CD14-positive monocyte (primary cell): ENCODE measurements around the gene CX3CR1. TPM values are rescaled to one million over a fixed set of nuclear protein-coding genes. Genes with fewer than 3 reads are reported as not detected.

ENCODE experiments used
- DNase-seq, 3 donors: peaks; one replicate each; pipeline ENCODE4 v3.0.0-alpha.2; 2011 to 2022
- H2AFZ ChIP-seq: 2 replicates; pipeline ENCODE4 v1.6.0; 2012; ENCODE audit warnings: mild to moderate bottlenecking, low read depth, low read length, inconsistent platforms; ENCODE audit not compliant: insufficient read depth, poor library complexity, severe bottlenecking
- H3K27ac ChIP-seq, 2 donors: 1 replicate in 1 of 2; 2 replicates in 1 of 2; pipeline ENCODE4 v1.5.1; 2012 to 2013; ENCODE audit warnings: low read length in 2 of 2, control low read depth in 1 of 2, inconsistent platforms in 1 of 2, low read depth in 1 of 2, mild to moderate bottlenecking in 1 of 2
- H3K27me3 ChIP-seq, 2 donors: one replicate each; pipeline versions ENCODE4 v1.6.0 to v1.6.1; 2011 to 2013; ENCODE audit warnings: low read length in 2 of 2; ENCODE audit not compliant: control insufficient read depth in 2 of 2, insufficient read depth in 2 of 2
- H3K36me3 ChIP-seq, 2 donors: replicated peaks in 1 of 2; 1 replicate in 1 of 2; 2 replicates in 1 of 2; pipeline versions ENCODE4 v1.5.1 to v1.6.1; 2012 to 2013; ENCODE audit warnings: low read length in 2 of 2, control low read depth in 1 of 2, inconsistent platforms in 1 of 2, mild to moderate bottlenecking in 1 of 2; ENCODE audit not compliant: insufficient read depth in 2 of 2, control insufficient read depth in 1 of 2
- H3K4me1 ChIP-seq, 2 donors: 1 replicate in 1 of 2; 2 replicates in 1 of 2; pipeline versions ENCODE4 v1.5.1 to v1.6.1; 2012 to 2013; ENCODE audit warnings: low read length in 2 of 2, control low read depth in 1 of 2, inconsistent platforms in 1 of 2, mild to moderate bottlenecking in 1 of 2, moderate library complexity in 1 of 2; ENCODE audit not compliant: insufficient read depth in 2 of 2, control insufficient read depth in 1 of 2
- H3K4me2 ChIP-seq: replicated peaks from 2 replicates; pipeline ENCODE3; 2012; ENCODE audit warnings: low read length, moderate library complexity, mild to moderate bottlenecking; ENCODE audit not compliant: poor library complexity, severe bottlenecking; ENCODE audit errors: extremely low read depth
- H3K4me3 ChIP-seq, 3 experiments: fragments of 200-600 bp in 1 of 3; sonication (generic) in 1 of 3; replicated peaks in 1 of 3; 1 replicate in 2 of 3; 2 replicates in 1 of 3; pipeline ENCODE4 v1.5.1; 2011 to 2013; ENCODE audit warnings: low read length in 3 of 3, mild to moderate bottlenecking in 3 of 3, control low read depth in 2 of 3, low read depth in 2 of 3, inconsistent platforms in 1 of 3, moderate library complexity in 1 of 3
- H3K79me2 ChIP-seq: 2 replicates; pipeline ENCODE4 v1.6.0; 2012; ENCODE audit warnings: mild to moderate bottlenecking, control low read depth, inconsistent platforms, low read length, moderate library complexity; ENCODE audit not compliant: insufficient read depth
- H3K9ac ChIP-seq: 2 replicates; pipeline ENCODE4 v1.6.0; 2017; ENCODE audit warnings: low read length, mild to moderate bottlenecking; ENCODE audit not compliant: insufficient read depth, poor library complexity, severe bottlenecking
- H3K9me3 ChIP-seq, 2 donors: replicated peaks in 1 of 2; 1 replicate in 1 of 2; 2 replicates in 1 of 2; pipeline versions ENCODE4 v1.5.1 to v1.6.1; 2012 to 2013; ENCODE audit warnings: low read length in 2 of 2, control low read depth in 1 of 2; ENCODE audit not compliant: control insufficient read depth in 1 of 2, insufficient read depth in 1 of 2
- H4K20me1 ChIP-seq: 2 replicates; pipeline ENCODE4 v1.6.0; 2012; ENCODE audit warnings: mild to moderate bottlenecking, low read length, control low read depth, moderate library complexity; ENCODE audit not compliant: insufficient read depth
- H3K27ac Mint-ChIP-seq, 7 donors: one replicate each; pipeline ENCODE4 v1.8.0; 2020; ENCODE audit warnings: mild to moderate bottlenecking in 7 of 7, mixed read lengths in 7 of 7, moderate library complexity in 6 of 7, inconsistent platforms in 2 of 7
- H3K27me3 Mint-ChIP-seq, 3 donors: one replicate each; pipeline ENCODE4 v1.8.0; 2021 to 2022; ENCODE audit warnings: low read depth in 3 of 3, mild to moderate bottlenecking in 3 of 3, mixed read lengths in 3 of 3, moderate library complexity in 3 of 3, inconsistent platforms in 1 of 3
- H3K36me3 Mint-ChIP-seq, 2 donors: one replicate each; pipeline ENCODE4 v1.8.0; 2020; ENCODE audit warnings: mixed read lengths in 2 of 2, inconsistent platforms in 1 of 2, mild to moderate bottlenecking in 1 of 2
- H3K4me1 Mint-ChIP-seq: one replicate; pipeline ENCODE4 v1.8.0; 2020; ENCODE audit warnings: mild to moderate bottlenecking, mixed read lengths
- H3K4me3 Mint-ChIP-seq, 2 donors: one replicate each; pipeline ENCODE4 v1.8.0; 2020; ENCODE audit warnings: mild to moderate bottlenecking in 2 of 2, mixed read lengths in 2 of 2, moderate library complexity in 1 of 2
- H3K9me3 Mint-ChIP-seq, 7 donors: one replicate each; pipeline ENCODE4 v1.8.0; 2020 to 2022; ENCODE audit warnings: mixed read lengths in 7 of 7, mild to moderate bottlenecking in 6 of 7, moderate library complexity in 6 of 7, inconsistent platforms in 2 of 7
- WGBS: methylation state at CpG from one replicate; pipeline ENCODE4 v1.1.5; 2013; ENCODE audit warnings: missing lambda C conversion rate; ENCODE audit not compliant: insufficient coverage; 5-methylcytosine and 5-hydroxymethylcytosine counted together
- intact Hi-C, 2 donors: fragments of 100-400 bp; cut with micrococcal nuclease; formaldehyde crosslinking; loops; one replicate each; pipeline versions ENCODE4 v1.15.0 to v1.15.1; 2023
- polyA plus RNA-seq, 3 donors: library from polyadenylated mRNA; depleted of rRNA in 1 of 3; unstranded in 2 of 3; stranded (reverse) in 1 of 3; fragments of 300-500 nt in 2 of 3; fragments of >200 nt in 1 of 3; fragmentation: Illumina TruSeq in 2 of 3; gene quantifications; 1 replicate in 2 of 3; 2 replicates in 1 of 3; pipeline ENCODE4 v1.2.3, GENCODE V29; 2012 to 2021
- TF ChIP-seq, protein P1 (sequence below): fragments of 200-600 bp; IDR thresholded peaks from one replicate; pipeline ENCODE4 v1.8.0; 2022; ENCODE audit warnings: antibody characterized with exemption, mild to moderate bottlenecking

Gene CX3CR1
- polyA plus RNA-seq, 3 donors, result 25.9 to 405 (median 184) TPM

DNA sequence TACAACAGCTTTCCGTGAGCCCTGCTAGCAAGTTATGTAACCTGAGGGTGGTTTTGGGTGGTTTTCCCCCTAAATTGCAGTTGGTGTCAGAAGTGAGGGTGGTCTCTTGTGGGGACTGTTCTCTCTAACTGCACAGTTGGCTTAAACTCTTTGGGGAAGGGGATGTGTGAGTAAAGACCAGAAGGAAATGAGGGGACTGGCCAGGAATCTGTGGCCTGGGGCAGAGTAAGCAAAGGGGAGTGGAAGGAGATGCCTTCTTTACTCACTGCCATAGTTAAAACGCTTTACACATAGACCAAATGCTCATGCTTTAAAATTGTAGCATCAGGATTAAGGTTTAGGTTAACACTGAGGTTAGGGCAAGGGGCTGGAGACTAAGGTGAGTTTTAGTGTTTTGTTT is 66.2 kb downstream of the CX3CR1 start:
- Mint-ChIP-seq H3K9me3 (peaks cover 0 to 7% (median 0%) of the 10 kb centered on the region in 7 donors), H3K27ac (peak overlapping the region in 6 of 7 donors; percentile 2 to 85 (median 46)), H3K4me3 (no peak overlapping the region), H3K36me3 (no peaks in the 10 kb centered on the region), H3K27me3 (peaks cover 0 to 6% (median 0%) of the 10 kb centered on the region in 3 donors), H3K4me1 (peaks cover 81% of the 10 kb centered on the region)
- peaks cover 78 to 91% of the 10 kb centered on the region in 2 donors for H3K4me1 ChIP-seq
- H3K4me2 ChIP-seq, result no peak overlapping the region
- H3K27ac ChIP-seq, result peak overlapping the region in 1 of 2 donors; percentile 82
- H3K36me3 ChIP-seq, result no peaks in the 10 kb centered on the region
- no peak for DNase-seq
- peak overlapping the region; percentile 41 for H2AFZ ChIP-seq
- WGBS, result no CpG with 5 or more reads among the region's 2 CpGs
- H3K4me3 ChIP-seq, result peak overlapping the region in 1 of 3 experiments; percentile 10
- H3K9me3 ChIP-seq, result no peaks in the 10 kb centered on the region
- no peaks in the 10 kb centered on the region for H4K20me1 ChIP-seq
- H3K79me2 ChIP-seq, result no peaks in the 10 kb centered on the region
- no peaks in the 10 kb centered on the region for H3K27me3 ChIP-seq
- TF ChIP-seq, protein P1, sequence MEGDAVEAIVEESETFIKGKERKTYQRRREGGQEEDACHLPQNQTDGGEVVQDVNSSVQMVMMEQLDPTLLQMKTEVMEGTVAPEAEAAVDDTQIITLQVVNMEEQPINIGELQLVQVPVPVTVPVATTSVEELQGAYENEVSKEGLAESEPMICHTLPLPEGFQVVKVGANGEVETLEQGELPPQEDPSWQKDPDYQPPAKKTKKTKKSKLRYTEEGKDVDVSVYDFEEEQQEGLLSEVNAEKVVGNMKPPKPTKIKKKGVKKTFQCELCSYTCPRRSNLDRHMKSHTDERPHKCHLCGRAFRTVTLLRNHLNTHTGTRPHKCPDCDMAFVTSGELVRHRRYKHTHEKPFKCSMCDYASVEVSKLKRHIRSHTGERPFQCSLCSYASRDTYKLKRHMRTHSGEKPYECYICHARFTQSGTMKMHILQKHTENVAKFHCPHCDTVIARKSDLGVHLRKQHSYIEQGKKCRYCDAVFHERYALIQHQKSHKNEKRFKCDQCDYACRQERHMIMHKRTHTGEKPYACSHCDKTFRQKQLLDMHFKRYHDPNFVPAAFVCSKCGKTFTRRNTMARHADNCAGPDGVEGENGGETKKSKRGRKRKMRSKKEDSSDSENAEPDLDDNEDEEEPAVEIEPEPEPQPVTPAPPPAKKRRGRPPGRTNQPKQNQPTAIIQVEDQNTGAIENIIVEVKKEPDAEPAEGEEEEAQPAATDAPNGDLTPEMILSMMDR, result no peak
- intact Hi-C loops, result no loop called here
- no peak overlapping the region for H3K9ac ChIP-seq

Other genes with a start within 250 kb of the CX3CR1 start
- gene SCN11A, start 228.1 kb downstream of the CX3CR1 start, polyA plus RNA-seq, result not detected
- 10 to 100 TPM; 15.0 to 22.7 (median 17.1) TPM for gene WDR48, start 228.0 kb downstream of the CX3CR1 start, polyA plus RNA-seq
- 100 to 1,000 TPM in 1 of 3 donors, 10 to 100 TPM in 2; 23.2 to 105 (median 31.2) TPM for gene GORASP1, start 172.4 kb downstream of the CX3CR1 start, polyA plus RNA-seq
- gene TTC21A, start 172.4 kb downstream of the CX3CR1 start, polyA plus RNA-seq, result 10 to 100 TPM in 1 of 3 donors, 1 to 10 TPM in 1, under 1 TPM in 1; 0.67 to 12.9 (median 2.2) TPM
- 100 to 1,000 TPM; 104 to 487 (median 113) TPM for gene CSRNP1, start 126.4 kb downstream of the CX3CR1 start, polyA plus RNA-seq
- not detected for gene XIRP1, start 87.4 kb downstream of the CX3CR1 start, polyA plus RNA-seq
- gene CCR8, start 49.7 kb upstream of the CX3CR1 start, polyA plus RNA-seq, result not detected
- gene SLC25A38, start 103.3 kb upstream of the CX3CR1 start, polyA plus RNA-seq, result 1 to 10 TPM; 5.7 to 8.9 (median 7.5) TPM
- 100 to 1,000 TPM; 172 to 574 (median 219) TPM for gene RPSA, start 126.7 kb upstream of the CX3CR1 start, polyA plus RNA-seq
- not detected for gene MOBP, start 187.6 kb upstream of the CX3CR1 start, polyA plus RNA-seq